GM12875 (cell line): Measurements from ENCODE around the gene MTIF2.
"Not testable (repeated sequence)": the region's sequence is repeated elsewhere in the genome, so short reads cannot be mapped to it uniquely, and the experiment has no call there.

Source experiments
- H3K4me3 ChIP-seq: one replicate; pipeline ENCODE4 v1.5.1; 2011; ENCODE audit warnings: low read depth, low read length, control low read depth
- TF ChIP-seq, protein P1 (sequence below): IDR thresholded peaks from 2 replicates; pipeline ENCODE4 v1.5.1; 2011; ENCODE audit warnings: low read depth, mild to moderate bottlenecking, control low read depth, inconsistent platforms, low read length, moderate library complexity, borderline replicate concordance; ENCODE audit not compliant: insufficient read depth

MTIF2 gene

DNA sequence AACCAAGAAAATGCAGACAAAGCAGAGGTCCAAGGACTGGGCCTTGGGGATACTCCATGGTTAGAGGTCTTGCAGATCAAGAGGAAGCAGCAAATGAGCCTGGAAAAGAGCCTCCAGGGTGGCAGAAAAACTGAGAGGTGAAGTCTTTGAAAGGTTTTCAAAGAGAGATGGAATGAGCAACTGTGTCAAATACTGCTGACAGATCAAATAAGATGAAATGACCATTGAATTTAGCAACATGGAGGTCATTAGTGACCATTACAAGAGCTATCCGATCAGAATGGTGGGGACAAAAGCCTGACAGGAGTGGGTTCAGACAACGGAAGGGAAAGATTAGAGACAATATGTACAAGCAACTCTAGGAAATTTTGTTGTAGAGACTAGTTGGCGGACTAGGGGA, 38.5 kb downstream of the MTIF2 start:
- TF ChIP-seq, protein P1, sequence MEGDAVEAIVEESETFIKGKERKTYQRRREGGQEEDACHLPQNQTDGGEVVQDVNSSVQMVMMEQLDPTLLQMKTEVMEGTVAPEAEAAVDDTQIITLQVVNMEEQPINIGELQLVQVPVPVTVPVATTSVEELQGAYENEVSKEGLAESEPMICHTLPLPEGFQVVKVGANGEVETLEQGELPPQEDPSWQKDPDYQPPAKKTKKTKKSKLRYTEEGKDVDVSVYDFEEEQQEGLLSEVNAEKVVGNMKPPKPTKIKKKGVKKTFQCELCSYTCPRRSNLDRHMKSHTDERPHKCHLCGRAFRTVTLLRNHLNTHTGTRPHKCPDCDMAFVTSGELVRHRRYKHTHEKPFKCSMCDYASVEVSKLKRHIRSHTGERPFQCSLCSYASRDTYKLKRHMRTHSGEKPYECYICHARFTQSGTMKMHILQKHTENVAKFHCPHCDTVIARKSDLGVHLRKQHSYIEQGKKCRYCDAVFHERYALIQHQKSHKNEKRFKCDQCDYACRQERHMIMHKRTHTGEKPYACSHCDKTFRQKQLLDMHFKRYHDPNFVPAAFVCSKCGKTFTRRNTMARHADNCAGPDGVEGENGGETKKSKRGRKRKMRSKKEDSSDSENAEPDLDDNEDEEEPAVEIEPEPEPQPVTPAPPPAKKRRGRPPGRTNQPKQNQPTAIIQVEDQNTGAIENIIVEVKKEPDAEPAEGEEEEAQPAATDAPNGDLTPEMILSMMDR = no peak
- H3K4me3 ChIP-seq = no peak overlapping the region

DNA sequence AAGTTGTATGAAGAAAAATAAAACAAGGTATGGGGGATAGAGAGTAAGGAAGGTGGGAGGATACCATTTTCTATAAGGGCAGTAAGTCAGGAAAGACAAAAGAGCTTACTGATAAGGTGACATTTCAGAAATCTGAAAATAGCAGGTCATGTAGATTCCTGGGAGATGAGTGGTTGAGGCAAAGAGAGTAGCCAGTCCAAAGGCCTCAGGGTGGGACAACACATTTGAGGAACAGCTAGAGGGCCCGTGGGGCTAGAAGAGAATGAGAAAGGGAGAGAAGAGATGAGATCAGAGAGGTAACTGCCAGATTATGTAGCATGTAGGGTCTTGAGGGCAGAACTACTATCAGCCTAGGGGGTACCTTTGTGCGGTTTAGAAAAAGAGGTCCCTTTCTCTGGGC, 39.8 kb downstream of the MTIF2 start:
- TF ChIP-seq, protein P1 = no peak
- no peak overlapping the region for H3K4me3 ChIP-seq

DNA sequence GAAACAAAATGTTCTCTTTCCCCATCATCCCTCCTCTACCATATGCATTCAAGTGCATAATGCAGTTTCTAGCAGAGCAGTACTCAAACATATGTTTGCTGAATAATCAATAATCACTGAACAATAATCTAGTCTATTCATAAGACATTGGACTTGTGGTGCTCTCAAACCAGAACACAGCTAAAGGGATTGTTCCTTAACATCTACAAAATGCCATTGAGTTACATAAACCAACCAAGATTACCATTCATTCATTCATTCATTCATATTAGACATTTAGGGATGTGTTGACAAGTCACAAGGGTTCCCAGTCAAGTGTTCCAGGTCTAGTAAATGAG, 40.8 kb downstream of the MTIF2 start:
- TF ChIP-seq, protein P1 = no peak
- H3K4me3 ChIP-seq = no peak overlapping the region

DNA sequence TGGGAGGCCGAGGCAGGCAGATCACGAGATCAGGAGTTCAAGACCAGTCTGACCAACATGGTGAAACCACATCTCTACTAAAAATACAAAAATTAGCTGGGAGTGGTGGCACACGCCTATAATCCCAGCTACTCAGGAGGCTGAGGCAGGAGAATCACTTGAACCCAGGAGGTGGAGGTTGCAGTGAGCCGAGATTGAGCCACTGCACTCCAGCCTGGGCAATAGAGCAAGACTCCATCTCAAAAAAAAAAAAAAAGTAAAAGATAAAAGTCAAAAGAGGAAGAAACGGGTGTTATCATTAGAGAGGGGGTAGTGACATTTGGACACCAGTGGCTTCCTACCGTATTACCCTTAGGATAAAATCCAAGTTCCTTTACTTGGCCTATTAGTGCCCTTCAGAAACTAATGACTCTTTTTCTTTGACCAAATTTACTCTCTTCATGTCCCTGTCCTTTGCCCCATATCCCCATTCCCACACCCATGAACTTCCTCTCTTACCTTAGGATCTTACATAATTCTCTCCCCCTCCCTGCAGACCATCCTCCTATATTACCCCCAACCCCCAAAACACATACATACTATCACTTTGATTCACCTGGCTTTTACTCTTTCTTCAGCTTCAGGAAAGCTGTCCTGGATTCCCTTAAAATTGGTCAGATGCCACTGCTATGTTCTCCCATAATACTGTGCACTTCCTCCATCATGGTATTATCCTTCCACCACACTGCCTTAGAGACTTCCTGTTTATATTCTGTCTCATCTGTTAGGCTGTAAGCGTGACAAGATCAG, 41.4 kb downstream of the MTIF2 start:
- not testable (repeated sequence) for H3K4me3 ChIP-seq

DNA sequence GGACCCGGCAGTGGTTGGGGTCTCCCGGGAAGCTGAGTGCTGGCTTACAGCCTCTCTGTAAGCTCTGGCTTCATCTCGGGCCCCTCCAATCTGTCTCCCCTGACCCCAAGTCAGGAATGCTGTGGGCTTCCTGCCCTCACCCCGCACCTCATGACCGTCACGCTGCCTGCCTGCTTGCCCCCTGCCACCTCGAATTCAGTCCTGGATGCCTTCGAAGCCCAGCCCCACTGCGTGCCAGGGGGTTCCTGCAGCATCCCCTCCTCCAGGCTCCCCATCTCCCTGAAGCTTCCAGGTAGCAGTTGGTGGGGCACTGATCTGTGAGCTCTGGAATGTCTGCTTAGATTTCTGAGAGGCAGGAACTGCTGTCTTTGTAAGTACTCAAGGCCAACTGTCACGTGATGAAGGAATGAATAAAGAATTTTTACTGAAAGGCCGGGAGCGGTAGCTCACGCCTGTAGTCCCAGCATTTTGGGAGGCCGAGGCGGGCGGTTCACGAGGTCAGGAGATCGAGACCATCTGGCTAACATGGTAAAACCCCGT, 43.5 kb downstream of the MTIF2 start:
- H3K4me3 ChIP-seq = no peak overlapping the region
- TF ChIP-seq, protein P1 = no peak

DNA sequence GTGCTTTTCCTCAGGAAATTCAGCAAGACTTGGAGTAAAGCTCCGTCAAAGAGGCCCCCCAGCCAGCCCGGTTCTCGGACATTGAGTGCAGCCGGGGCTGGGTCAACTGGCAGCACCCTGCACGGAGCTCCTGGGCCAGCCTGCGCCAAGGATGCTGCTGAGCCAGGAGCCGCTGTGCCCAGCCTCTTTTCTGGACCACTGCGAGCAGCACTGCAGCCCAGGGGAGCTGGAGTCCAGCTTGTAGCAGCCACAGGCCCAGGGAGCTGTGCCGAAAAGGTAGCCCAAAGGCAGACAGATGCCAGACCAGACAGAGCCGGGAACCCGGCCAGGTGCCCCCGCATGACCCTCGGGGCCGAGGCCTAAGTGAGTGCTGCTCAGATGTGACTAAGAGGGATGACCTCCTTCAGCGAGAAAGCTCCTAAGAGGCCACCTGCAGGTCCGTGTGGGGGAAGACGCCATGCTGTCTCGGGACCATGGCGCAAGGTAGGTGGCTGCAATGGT, 44.2 kb downstream of the MTIF2 start:
- TF ChIP-seq, protein P1 = no peak

DNA sequence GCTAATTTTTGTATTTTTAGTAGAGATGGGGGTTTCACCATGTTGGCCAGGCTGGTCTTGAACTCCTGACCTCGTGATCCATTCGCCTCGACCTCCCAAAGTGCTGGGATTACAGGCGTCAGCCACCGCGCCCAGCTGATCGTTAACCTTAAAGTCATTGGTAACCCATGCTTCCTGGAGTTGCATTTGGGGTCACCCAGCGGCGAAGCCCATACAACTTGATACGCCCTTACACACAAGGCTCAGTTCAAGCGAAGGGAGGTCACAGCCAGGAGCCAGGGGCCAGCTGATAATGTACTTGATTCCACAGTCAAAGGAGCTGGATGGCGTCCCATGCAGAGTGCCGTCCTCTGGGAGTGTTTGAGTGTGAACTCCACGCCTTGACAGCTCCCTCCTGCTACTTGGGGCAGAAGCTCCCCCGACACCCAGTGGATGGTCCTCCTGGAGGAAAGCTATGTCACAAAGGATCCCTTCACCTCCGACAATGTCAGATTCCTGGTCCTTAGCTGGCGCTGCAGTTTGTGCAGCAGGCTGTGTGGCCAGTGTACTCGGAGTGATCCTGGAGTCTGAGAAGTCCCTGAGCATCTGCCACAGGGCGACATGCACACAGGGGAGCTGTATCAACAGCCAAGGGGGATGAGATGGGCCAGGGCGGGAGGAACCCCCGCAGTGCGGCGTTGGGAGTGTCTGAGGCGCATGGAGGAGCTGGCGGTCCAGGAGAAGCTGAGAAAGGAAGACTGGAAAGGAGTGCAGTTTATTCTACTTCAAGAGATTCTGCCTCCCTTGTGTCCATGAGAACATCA, 44.9 kb downstream of the MTIF2 start:
- TF ChIP-seq, protein P1 = no peak
- H3K4me3 ChIP-seq = no peak overlapping the region

More for the DNA sequence above, 44.2 kb downstream of the MTIF2 start:
- H3K4me3 ChIP-seq = no peak overlapping the region
